Spinal cord (tissue), 10 donors: ENCODE measurements around the gene CPT2. TPM values are rescaled to one million over a fixed set of nuclear protein-coding genes. Genes with fewer than 3 reads are reported as not detected.

Experiments
- DNase-seq, 6 donors: peaks; one replicate each; pipeline versions ENCODE4 v3.0.0 to v3.0.0-alpha.2; 2013 to 2015; ENCODE audit warnings: low spot score in 6 of 6, low read depth in 4 of 6
- H3K27ac ChIP-seq: one replicate; pipeline ENCODE4 v1.5.1; 2013; ENCODE audit warnings: low read depth, low read length, control low read depth
- H3K27me3 ChIP-seq: one replicate; pipeline ENCODE4 v1.6.1; 2013; ENCODE audit warnings: low read length; ENCODE audit not compliant: control insufficient read depth, insufficient read depth
- H3K36me3 ChIP-seq: one replicate; pipeline ENCODE4 v1.6.1; 2013; ENCODE audit warnings: low read length; ENCODE audit not compliant: control insufficient read depth, insufficient read depth
- H3K4me1 ChIP-seq: one replicate; pipeline ENCODE4 v1.6.1; 2013; ENCODE audit warnings: low read length; ENCODE audit not compliant: control insufficient read depth, insufficient read depth
- H3K4me3 ChIP-seq: one replicate; pipeline ENCODE4 v1.5.1; 2013; ENCODE audit warnings: low read depth, low read length, control low read depth
- H3K9me3 ChIP-seq: one replicate; pipeline ENCODE4 v1.6.1; 2013; ENCODE audit warnings: low read length; ENCODE audit not compliant: control insufficient read depth, insufficient read depth
- WGBS: methylation state at CpG from one replicate; pipeline ENCODE4 v1.1.5; 2013; ENCODE audit warnings: missing lambda C conversion rate; ENCODE audit not compliant: insufficient coverage; 5-methylcytosine and 5-hydroxymethylcytosine counted together
- polyA plus RNA-seq, 2 donors: library from polyadenylated mRNA; unstranded; fragments of 120-200 nt; gene quantifications; one replicate each; pipeline ENCODE4 v1.2.1, GENCODE V29; 2013; ENCODE audit not compliant: insufficient read length in 2 of 2
- total RNA-seq, 2 donors: library from RNA; depleted of rRNA in 1 of 2; stranded (reverse); fragments of 120-200 nt in 1 of 2; fragments of >200 nt in 1 of 2; gene quantifications; one replicate each; pipeline versions ENCODE4 v1.2.3 to v1.2.4, GENCODE V29; 2013 to 2014
- donor health status: healthy.

CPT2 gene
- total and polyA plus RNA-seq, 4 donors, result 13.5 to 23.6 (median 17.2) TPM

- Histone ChIP-seq H3K9me3 (peaks cover 6% of the 10 kb centered on the region), H3K27ac (no peak overlapping the region), H3K4me1 (no peaks in the 10 kb centered on the region), H3K27me3 (no peaks in the 10 kb centered on the region), H3K4me3 (no peak overlapping the region), H3K36me3 (peaks cover 44% of the 10 kb centered on the region)
- WGBS, result no CpG with 5 or more reads among the region's 1 CpG
- no peak for DNase-seq
Measured at GRCh38 chr1:53207726-53208125, 11.1 kb downstream of the CPT2 start.

- Histone ChIP-seq H3K4me1 (no peaks in the 10 kb centered on the region), H3K27ac (no peak overlapping the region), H3K4me3 (no peak overlapping the region), H3K9me3 (peaks cover 6% of the 10 kb centered on the region), H3K36me3 (peaks cover 47% of the 10 kb centered on the region), H3K27me3 (no peaks in the 10 kb centered on the region)
- DNase-seq, result no peak
- 98% methylated on average over 5 of the region's 7 CpGs for WGBS
Measured at GRCh38 chr1:53210352-53210751, 13.7 kb downstream of the CPT2 start.

GRCh38 chr1:53210954-53211353, 14.3 kb downstream of the CPT2 start:
- no peak for DNase-seq
- peaks cover 46% of the 10 kb centered on the region for H3K36me3 ChIP-seq
- peaks cover 5% of the 10 kb centered on the region for H3K9me3 ChIP-seq
- H3K4me1 ChIP-seq, result no peaks in the 10 kb centered on the region
- H3K4me3 ChIP-seq, result no peak overlapping the region
- H3K27ac ChIP-seq, result no peak overlapping the region
- 96% methylated on average over 11 of the region's 11 CpGs for WGBS
- no peaks in the 10 kb centered on the region for H3K27me3 ChIP-seq

GRCh38 chr1:53214376-53214940, 17.8 kb downstream of the CPT2 start:
- peaks cover 37% of the 10 kb centered on the region for H3K36me3 ChIP-seq
- H3K4me1 ChIP-seq, result peaks cover 7% of the 10 kb centered on the region
- WGBS, result 69% methylated on average over 4 of the region's 5 CpGs
- H3K27ac ChIP-seq, result no peak overlapping the region
- H3K4me3 ChIP-seq, result no peak overlapping the region
- no peaks in the 10 kb centered on the region for H3K27me3 ChIP-seq
- DNase-seq, result peak in 1 of 6 donors; percentile 15
- no peaks in the 10 kb centered on the region for H3K9me3 ChIP-seq

GRCh38 chr1:53218201-53218600, 21.6 kb downstream of the CPT2 start:
- WGBS, result 76% methylated on average over 6 of the region's 7 CpGs
- H3K4me3 ChIP-seq, result no peak overlapping the region
- no peaks in the 10 kb centered on the region for H3K27me3 ChIP-seq
- no peaks in the 10 kb centered on the region for H3K9me3 ChIP-seq
- H3K4me1 ChIP-seq, result peaks cover 16% of the 10 kb centered on the region
- peaks cover 11% of the 10 kb centered on the region for H3K36me3 ChIP-seq
- no peak for DNase-seq
- H3K27ac ChIP-seq, result no peak overlapping the region

GRCh38 chr1:53219711-53220110, 23.1 kb downstream of the CPT2 start:
- WGBS, result 19% methylated on average over 4 of the region's 8 CpGs
- Histone ChIP-seq H3K9me3 (no peaks in the 10 kb centered on the region), H3K27me3 (no peaks in the 10 kb centered on the region), H3K27ac (peak overlapping the region; percentile 97), H3K4me1 (peaks cover 16% of the 10 kb centered on the region), H3K36me3 (peaks cover 9% of the 10 kb centered on the region), H3K4me3 (peak overlapping the region; percentile 95)
- DNase-seq, result peak in 1 of 6 donors; percentile 10

- no peaks in the 10 kb centered on the region for H3K9me3 ChIP-seq
- peak; percentile 84 to 98 (median 90) for DNase-seq
- H3K27me3 ChIP-seq, result no peaks in the 10 kb centered on the region
- under 1% methylated on average over 59 of the region's 61 CpGs for WGBS
- H3K27ac ChIP-seq, result peak within 1 kb of the TSS; percentile 97
- H3K36me3 ChIP-seq, result peaks cover 6% of the 10 kb centered on the region
- H3K4me1 ChIP-seq, result peaks cover 16% of the 10 kb centered on the region
- H3K4me3 ChIP-seq, result peak within 1 kb of the TSS; percentile 95
Measured at GRCh38 chr1:53220171-53220961, 23.7 kb downstream of the CPT2 start, which contains the start of gene CZIB. CZIB (minus strand) TSS chr1:53220634; CDS start chr1:53220575, 59 bp downstream.

GRCh38 chr1:53220962-53221286, 24.3 kb downstream of the CPT2 start:
- Histone ChIP-seq H3K36me3 (peaks cover 3% of the 10 kb centered on the region), H3K27ac (peak overlapping the region; percentile 97), H3K4me3 (peak overlapping the region; percentile 95), H3K27me3 (no peaks in the 10 kb centered on the region), H3K9me3 (no peaks in the 10 kb centered on the region), H3K4me1 (peaks cover 16% of the 10 kb centered on the region)
- no peak for DNase-seq
- 60% methylated on average over 1 of the region's 3 CpGs for WGBS

GRCh38 chr1:53237638-53238037, 41.0 kb downstream of the CPT2 start:
- Histone ChIP-seq H3K4me1 (peaks cover 17% of the 10 kb centered on the region), H3K27ac (no peak overlapping the region), H3K27me3 (no peaks in the 10 kb centered on the region), H3K36me3 (peaks cover 8% of the 10 kb centered on the region), H3K4me3 (peak overlapping the region; percentile 96), H3K9me3 (no peaks in the 10 kb centered on the region)
- DNase-seq, result no peak
- 40% methylated on average over 6 of the region's 8 CpGs for WGBS
